NCI-H345 treated with DMSO at 0.1 percent for 48 hours (cell line): ENCODE data around the gene LENG1.

Experiments used
- DNase-seq: peaks from one replicate; lab custom pipeline; 2025; ENCODE audit not compliant: unreplicated experiment; lab: John Stamatoyannopoulos, UW

LENG1 gene

GRCh38 chr19:54165222-54165621 lies 5.7 kb upstream of the LENG1 start:
- DNase-seq = no peak

- no peak for DNase-seq
Observed at GRCh38 chr19:54164369-54165068, 5.0 kb upstream of the LENG1 start.

- DNase-seq = no peak
Observed at GRCh38 chr19:54162884-54163283, 3.4 kb upstream of the LENG1 start.

- peak; percentile 32 for DNase-seq
Observed at GRCh38 chr19:54162241-54162805, 2.8 kb upstream of the LENG1 start.

GRCh38 chr19:54160854-54161253 lies 1.3 kb upstream of the LENG1 start:
- no peak for DNase-seq

GRCh38 chr19:54160182-54160811 lies 776 bp upstream of the LENG1 start:
- DNase-seq = no peak

GRCh38 chr19:54158812-54159351 lies 639 bp downstream of the LENG1 start:
- no peak for DNase-seq

- no peak for DNase-seq
Observed at GRCh38 chr19:54156953-54157352, 2.6 kb downstream of the LENG1 start.

GRCh38 chr19:54156490-54156889 lies 3.0 kb downstream of the LENG1 start:
- no peak for DNase-seq

- DNase-seq = no peak
Observed at GRCh38 chr19:54155694-54156093, 3.8 kb downstream of the LENG1 start.

- DNase-seq = no peak
Observed at GRCh38 chr19:54154603-54155345, 4.7 kb downstream of the LENG1 start.

GRCh38 chr19:54153731-54154326 lies 5.7 kb downstream of the LENG1 start:
- no peak for DNase-seq

GRCh38 chr19:54152878-54153524 lies 6.5 kb downstream of the LENG1 start:
- no peak for DNase-seq

- DNase-seq = no peak
Observed at GRCh38 chr19:54152267-54152666, 7.3 kb downstream of the LENG1 start.

GRCh38 chr19:54151362-54152035 lies 8.0 kb downstream of the LENG1 start:
- no peak for DNase-seq

- DNase-seq = no peak
Observed at GRCh38 chr19:54149021-54149812, 10.3 kb downstream of the LENG1 start.

- no peak for DNase-seq
Observed at GRCh38 chr19:54148158-54148557, 11.4 kb downstream of the LENG1 start.

- DNase-seq = no peak
Observed at GRCh38 chr19:54147676-54148075, 11.8 kb downstream of the LENG1 start.

GRCh38 chr19:54145541-54146158 lies 13.9 kb downstream of the LENG1 start:
- no peak for DNase-seq
